Ectodermal cell (in vitro differentiated cells): ENCODE results near the gene BTF3.
"Not testable (repeated sequence)": the region's sequence is repeated elsewhere in the genome, so short reads cannot be mapped to it uniquely, and the experiment has no call there.

Source experiments
- H3K27ac ChIP-seq: 2 replicates; pipeline ENCODE4 v1.7.0; 2013; ENCODE audit warnings: mild to moderate bottlenecking, low read depth, low read length; ENCODE audit not compliant: insufficient read depth, poor library complexity, severe bottlenecking
- H3K27me3 ChIP-seq: 2 replicates; pipeline ENCODE4 v1.7.0; 2013; ENCODE audit warnings: mild to moderate bottlenecking, low read length; ENCODE audit not compliant: insufficient read depth, control insufficient read depth, poor library complexity, severe bottlenecking
- H3K36me3 ChIP-seq: one replicate; pipeline ENCODE4 v1.7.0; 2013; ENCODE audit warnings: low read length; ENCODE audit not compliant: control insufficient read depth, insufficient read depth
- H3K4me1 ChIP-seq: one replicate; pipeline ENCODE4 v1.7.0; 2013; ENCODE audit warnings: low read length; ENCODE audit not compliant: control insufficient read depth, insufficient read depth
- H3K4me3 ChIP-seq: 2 replicates; pipeline ENCODE4 v1.7.0; 2013; ENCODE audit warnings: low read depth, low read length, control low read depth; ENCODE audit not compliant: insufficient read depth
- H3K9me3 ChIP-seq: 2 replicates; pipeline ENCODE4 v1.7.0; 2013; ENCODE audit warnings: mild to moderate bottlenecking, low read length, moderate library complexity; ENCODE audit not compliant: control insufficient read depth
- WGBS, 2 experiments: methylation state at CpG; one replicate each; pipeline ENCODE4 v1.1.7; 2013; ENCODE audit warnings: missing lambda C conversion rate in 2 of 2; 5-methylcytosine and 5-hydroxymethylcytosine counted together

The BTF3 gene

GRCh38 chr5:73460133-73460532, 38.1 kb upstream of the BTF3 start:
- Histone ChIP-seq H3K4me1 (no peaks in the 10 kb centered on the region), H3K27ac (no peak overlapping the region), H3K27me3 (no peaks in the 10 kb centered on the region), H3K9me3 (no peaks in the 10 kb centered on the region), H3K4me3 (no peak overlapping the region), H3K36me3 (no peaks in the 10 kb centered on the region)
- 78 to 87% methylated on average over 1 of the region's 1 CpG for WGBS, 2 experiments

GRCh38 chr5:73464016-73464745, 34.1 kb upstream of the BTF3 start:
- H3K4me1 ChIP-seq: no peaks in the 10 kb centered on the region
- H3K27me3 ChIP-seq: no peaks in the 10 kb centered on the region
- H3K4me3 ChIP-seq: no peak overlapping the region
- no peak overlapping the region for H3K27ac ChIP-seq
- H3K36me3 ChIP-seq: no peaks in the 10 kb centered on the region
- WGBS, 2 experiments: 84% methylated on average over 7 of the region's 7 CpGs
- no peaks in the 10 kb centered on the region for H3K9me3 ChIP-seq

DNA sequence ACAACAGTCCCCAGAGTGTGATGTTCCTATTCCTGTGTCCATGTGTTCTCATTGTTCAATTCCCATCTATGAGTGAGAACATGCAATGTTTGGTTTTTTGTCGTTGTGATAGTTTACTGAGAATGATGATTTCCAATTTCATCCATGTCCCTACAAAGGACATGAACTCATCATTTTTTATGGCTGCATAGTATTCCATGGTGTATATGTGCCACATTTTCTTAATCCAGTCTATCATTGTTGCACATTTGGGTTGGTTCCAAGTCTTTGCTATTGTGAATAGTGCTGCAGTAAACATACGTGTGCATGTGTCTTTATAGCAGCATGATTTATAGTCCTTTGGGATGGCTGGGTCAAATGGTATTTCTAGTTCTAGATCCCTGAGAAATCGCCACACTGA, 29.6 kb upstream of the BTF3 start:
- H3K27me3 ChIP-seq, H3K4me1 ChIP-seq, H3K4me3 ChIP-seq, H3K27ac ChIP-seq, H3K9me3 ChIP-seq, H3K36me3 ChIP-seq: not testable (repeated sequence)
- WGBS, 2 experiments: 78 to 84% methylated on average over 1 to 2 of the region's 3 CpGs

DNA sequence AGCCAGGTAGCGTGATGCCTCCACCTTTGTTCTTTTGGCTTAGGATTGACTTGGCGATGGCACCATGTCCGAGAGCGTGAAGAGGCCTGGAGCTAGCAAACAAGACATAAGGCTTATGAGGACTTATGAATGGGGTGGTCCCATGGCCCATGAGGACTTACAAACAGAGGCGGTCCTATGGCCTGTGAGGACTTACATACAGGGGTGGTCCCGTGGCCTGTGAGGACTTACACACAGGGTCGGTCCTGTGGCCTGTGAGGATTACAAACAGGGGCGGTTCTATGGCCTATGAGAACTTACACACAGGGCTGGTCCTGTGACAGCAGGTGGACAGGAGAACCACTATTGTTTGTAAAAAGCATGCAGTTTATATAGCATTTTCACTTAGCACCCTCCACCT, 28.4 kb upstream of the BTF3 start:
- H3K4me3 ChIP-seq: no peak overlapping the region
- H3K36me3 ChIP-seq: no peaks in the 10 kb centered on the region
- no peaks in the 10 kb centered on the region for H3K27me3 ChIP-seq
- H3K27ac ChIP-seq: no peak overlapping the region
- no peaks in the 10 kb centered on the region for H3K9me3 ChIP-seq
- H3K4me1 ChIP-seq: no peaks in the 10 kb centered on the region
- 89 to 94% methylated on average over 8 of the region's 8 CpGs for WGBS, 2 experiments

GRCh38 chr5:73471654-73472053, 26.6 kb upstream of the BTF3 start:
- no peaks in the 10 kb centered on the region for H3K9me3 ChIP-seq

GRCh38 chr5:73472116-73472515, 26.1 kb upstream of the BTF3 start:
- H3K9me3 ChIP-seq: no peaks in the 10 kb centered on the region
- no peaks in the 10 kb centered on the region for H3K27me3 ChIP-seq
- no peak overlapping the region for H3K27ac ChIP-seq
- no peaks in the 10 kb centered on the region for H3K4me1 ChIP-seq
- 71 to 78% methylated on average over 3 of the region's 3 CpGs for WGBS, 2 experiments
- H3K4me3 ChIP-seq: no peak overlapping the region
- no peaks in the 10 kb centered on the region for H3K36me3 ChIP-seq

More at GRCh38 chr5:73471654-73472053, 26.6 kb upstream of the BTF3 start:
- Histone ChIP-seq H3K4me1 (no peaks in the 10 kb centered on the region), H3K27ac (no peak overlapping the region), H3K4me3 (no peak overlapping the region), H3K36me3 (no peaks in the 10 kb centered on the region), H3K27me3 (no peaks in the 10 kb centered on the region)

DNA sequence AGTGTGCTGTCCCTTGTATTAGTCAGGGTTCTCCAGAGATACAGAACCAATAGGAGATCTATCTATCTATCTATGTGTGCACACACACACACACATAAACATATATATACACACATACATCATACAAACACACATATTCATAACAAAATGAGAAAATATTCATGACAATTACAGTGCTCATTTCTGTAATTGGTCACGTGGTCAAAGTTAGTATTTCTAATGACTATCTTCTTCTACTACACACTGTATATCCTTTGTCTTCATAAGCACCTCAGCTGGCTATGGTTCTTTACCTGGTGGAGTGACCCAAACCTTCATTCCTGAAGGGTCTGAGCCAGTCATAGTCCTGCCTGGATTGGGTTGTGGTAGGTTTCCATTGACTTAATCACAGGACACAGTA, 17.7 kb upstream of the BTF3 start:
- WGBS, 2 experiments: 88 to 92% methylated on average over 1 of the region's 1 CpG
- Histone ChIP-seq H3K4me1 (no peaks in the 10 kb centered on the region), H3K27ac (no peak overlapping the region), H3K27me3 (no peaks in the 10 kb centered on the region), H3K9me3 (no peaks in the 10 kb centered on the region), H3K4me3 (no peak overlapping the region), H3K36me3 (no peaks in the 10 kb centered on the region)

DNA sequence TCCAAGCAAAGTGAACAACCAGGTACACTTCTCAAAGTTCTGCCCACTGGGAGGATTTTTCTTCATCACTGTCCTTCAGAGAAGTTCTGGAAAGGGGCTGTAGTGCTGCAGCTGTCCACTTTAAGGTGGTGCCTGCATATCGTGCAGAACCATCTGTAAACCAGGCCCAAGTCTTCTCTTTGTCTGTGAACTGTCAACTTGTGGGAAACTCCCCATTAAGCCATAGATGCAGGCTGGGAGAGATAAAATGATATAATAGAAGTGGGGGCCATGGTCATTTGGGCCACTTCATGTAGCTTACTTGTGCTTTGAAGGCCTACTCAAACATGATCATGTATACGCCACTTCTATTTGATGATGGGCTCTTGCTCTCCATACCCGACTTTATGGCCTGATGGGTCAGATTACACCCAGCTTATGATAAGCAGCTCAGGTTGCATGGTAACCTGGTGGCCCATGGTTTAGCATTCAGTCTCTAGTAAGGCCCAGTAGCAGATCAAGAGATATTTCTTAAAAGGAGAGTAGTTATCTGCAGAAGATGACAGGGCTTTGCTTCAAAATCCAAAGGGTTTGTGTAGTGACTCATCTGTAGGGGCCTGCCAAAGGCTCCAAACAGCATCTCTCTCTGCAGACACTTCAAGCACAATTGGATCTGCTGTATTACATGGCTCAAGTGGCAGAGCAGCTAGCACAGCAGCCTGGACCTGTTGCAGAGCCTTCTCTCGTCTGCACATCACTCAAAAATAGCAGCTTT, 15.7 kb upstream of the BTF3 start:
- H3K36me3 ChIP-seq: no peaks in the 10 kb centered on the region
- H3K27me3 ChIP-seq: no peaks in the 10 kb centered on the region
- H3K4me3 ChIP-seq: no peak overlapping the region
- 88 to 90% methylated on average over 4 of the region's 4 CpGs for WGBS, 2 experiments
- H3K4me1 ChIP-seq: peaks cover 7% of the 10 kb centered on the region
- no peak overlapping the region for H3K27ac ChIP-seq
- no peaks in the 10 kb centered on the region for H3K9me3 ChIP-seq

DNA sequence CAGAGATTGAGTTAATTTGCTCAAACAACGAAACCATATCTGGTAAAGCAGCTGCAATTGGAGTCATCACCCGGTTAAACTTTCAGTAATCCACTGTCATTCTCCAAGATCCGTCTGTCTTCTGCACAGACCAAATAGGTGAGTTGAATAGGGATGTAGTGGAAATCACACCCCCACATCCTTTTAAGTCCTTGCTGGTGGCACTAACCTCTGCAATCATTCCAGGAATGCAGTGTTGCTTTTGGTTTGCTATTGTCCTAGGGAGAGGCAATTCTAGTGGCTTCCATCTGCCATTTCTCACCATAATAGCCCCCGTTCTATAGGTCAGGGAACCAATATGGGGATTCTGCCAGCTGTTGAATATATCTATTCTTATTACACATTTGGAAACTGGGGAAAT, 14.6 kb upstream of the BTF3 start:
- Histone ChIP-seq H3K4me1 (peaks cover 7% of the 10 kb centered on the region), H3K4me3 (no peak overlapping the region), H3K27ac (no peak overlapping the region), H3K9me3 (no peaks in the 10 kb centered on the region), H3K27me3 (no peaks in the 10 kb centered on the region), H3K36me3 (no peaks in the 10 kb centered on the region)
- 80 to 90% methylated on average over 4 of the region's 4 CpGs for whole genome bisulfite sequencing, 2 experiments

DNA sequence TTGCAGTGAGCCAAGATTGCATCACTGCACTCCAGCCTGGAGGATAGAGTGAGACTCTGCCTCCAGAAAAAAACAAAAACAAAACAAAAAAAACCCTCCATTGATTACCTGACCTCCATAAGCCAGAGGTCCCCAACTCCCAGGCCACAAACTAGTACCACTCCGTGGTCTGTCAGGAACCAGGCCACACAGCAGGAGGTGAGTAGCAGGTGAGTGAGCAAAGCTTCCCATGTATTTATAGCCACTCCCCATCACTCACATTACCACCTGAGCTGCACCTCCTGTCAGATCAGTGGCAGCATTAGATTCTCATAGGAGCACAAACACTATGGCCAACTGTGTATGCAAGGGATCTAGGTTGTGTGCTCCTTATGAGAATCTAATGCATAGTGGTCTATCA, 13.7 kb upstream of the BTF3 start:
- Histone ChIP-seq H3K27me3 (no peaks in the 10 kb centered on the region), H3K27ac (no peak overlapping the region), H3K9me3 (no peaks in the 10 kb centered on the region), H3K4me3 (no peak overlapping the region), H3K4me1 (peaks cover 7% of the 10 kb centered on the region), H3K36me3 (no peaks in the 10 kb centered on the region)
- 93 to 100% methylated on average over 1 of the region's 1 CpG for whole genome bisulfite sequencing, 2 experiments
